ENCODE results near the gene CLDN18. TPM values are rescaled to one million over a fixed set of nuclear protein-coding genes. Genes with fewer than 3 reads are reported as not detected.

The CLDN18 gene
- total and polyA plus RNA-seq, 4 donors: 31.4 to 316 (median 116) TPM

GRCh38 chr3:138047596-138048158, 37.7 kb downstream of the CLDN18 start:
- Histone ChIP-seq H3K4me1 (ENCODE audit: control insufficient read depth in 5 of 5, insufficient read depth in 5 of 5, low read length in 5 of 5) (peaks cover 0 to 3% (median 0%) of the 10 kb centered on the region in 5 donors), H3K36me3 (ENCODE audit: control insufficient read depth in 4 of 4, insufficient read depth in 4 of 4, low read length in 4 of 4) (peaks cover 0 to 9% (median 0%) of the 10 kb centered on the region in 4 donors), H3K27me3 (ENCODE audit: control insufficient read depth in 3 of 3, insufficient read depth in 3 of 3, low read length in 2 of 3) (no peaks in the 10 kb centered on the region), H3K9ac (ENCODE audit: insufficient read depth in 1 of 2, low read length in 2 of 2) (no peak overlapping the region), H3K27ac (ENCODE audit: low read depth in 1 of 2, low read length in 1 of 2) (no peak overlapping the region), H3K4me3 (no peak overlapping the region), H3K9me3 (ENCODE audit: control insufficient read depth in 4 of 4, insufficient read depth in 3 of 4, low read length in 3 of 4) (no peaks in the 10 kb centered on the region)
- ATAC-seq (ENCODE audit: insufficient read depth, low FRiP score): no peak
- DNase-seq: no peak
- WGBS, 2 donors: 79 to 90% methylated on average over 5 of the region's 5 CpGs
- no peak for TF ChIP-seq CTCF (IDR thresholded peaks at IDR 0.05; ENCODE audit: control extremely low read depth, extremely low read depth)

GRCh38 chr3:138049157-138049919, 39.4 kb downstream of the CLDN18 start:
- Histone ChIP-seq H3K9me3 (ENCODE audit: control insufficient read depth in 4 of 4, insufficient read depth in 3 of 4, low read length in 3 of 4) (no peaks in the 10 kb centered on the region), H3K27me3 (ENCODE audit: control insufficient read depth in 3 of 3, insufficient read depth in 3 of 3, low read length in 2 of 3) (no peaks in the 10 kb centered on the region), H3K36me3 (ENCODE audit: control insufficient read depth in 4 of 4, insufficient read depth in 4 of 4, low read length in 4 of 4) (peaks cover 0 to 9% (median 0%) of the 10 kb centered on the region in 4 donors), H3K4me1 (ENCODE audit: control insufficient read depth in 5 of 5, insufficient read depth in 5 of 5, low read length in 5 of 5) (peaks cover 0 to 1% (median 0%) of the 10 kb centered on the region in 5 donors), H3K9ac (ENCODE audit: insufficient read depth in 1 of 2, low read length in 2 of 2) (no peak overlapping the region), H3K27ac (ENCODE audit: low read depth in 1 of 2, low read length in 1 of 2) (no peak overlapping the region), H3K4me3 (no peak overlapping the region)
- 95% methylated on average over 9 of the region's 9 CpGs for WGBS, 2 donors
- no peak for ATAC-seq (ENCODE audit: insufficient read depth, low FRiP score)
- DNase-seq: no peak
- TF ChIP-seq CTCF (IDR thresholded peaks at IDR 0.05; ENCODE audit: control extremely low read depth, extremely low read depth): no peak

- no peaks in the 10 kb centered on the region for H3K9me3 ChIP-seq (ENCODE audit: control insufficient read depth in 4 of 4, insufficient read depth in 3 of 4, low read length in 3 of 4)
- ATAC-seq (ENCODE audit: insufficient read depth, low FRiP score) (peak; percentile 47), DNase-seq (peak; percentile 22 to 58 (median 43))
- peak; percentile 28 for TF ChIP-seq CTCF (IDR thresholded peaks at IDR 0.05; ENCODE audit: control extremely low read depth, extremely low read depth)
- H3K36me3 ChIP-seq (ENCODE audit: control insufficient read depth in 4 of 4, insufficient read depth in 4 of 4, low read length in 4 of 4): peaks cover 0 to 9% (median 0%) of the 10 kb centered on the region in 4 donors
- WGBS, 2 donors: 45 to 50% methylated on average over 8 of the region's 8 CpGs
- peaks cover 0 to 1% (median 0%) of the 10 kb centered on the region in 5 donors for H3K4me1 ChIP-seq (ENCODE audit: control insufficient read depth in 5 of 5, insufficient read depth in 5 of 5, low read length in 5 of 5)
- no peak overlapping the region for H3K27ac ChIP-seq (ENCODE audit: low read depth in 1 of 2, low read length in 1 of 2)
- no peaks in the 10 kb centered on the region for H3K27me3 ChIP-seq (ENCODE audit: control insufficient read depth in 3 of 3, insufficient read depth in 3 of 3, low read length in 2 of 3)
- H3K4me3 ChIP-seq: no peak overlapping the region
- H3K9ac ChIP-seq (ENCODE audit: insufficient read depth in 1 of 2, low read length in 2 of 2): no peak overlapping the region
These were observed 42.2 kb downstream of the CLDN18 start for GRCh38 chr3:138051947-138052802.

Measured in lung (tissue), 12 donors.